HG03520 (cell line): ENCODE measurements around the gene TNS1.
"Not testable (repeated sequence)": the region's sequence is repeated elsewhere in the genome, so short reads cannot be mapped to it uniquely, and the experiment has no call there.

Experiments
- ATAC-seq: cut with Tn5 transposase; IDR thresholded peaks from one replicate; pipeline ENCODE4 v1.9.1; 2021; ENCODE audit warnings: mild to moderate bottlenecking, moderate library complexity; ENCODE audit not compliant: unreplicated experiment

Gene TNS1

GRCh38 chr2:217793566-217794132, 209.1 kb downstream of the TNS1 start:
- ATAC-seq: no peak

- ATAC-seq: no peak
Observed at GRCh38 chr2:217792626-217793527, 209.9 kb downstream of the TNS1 start.

- no peak for ATAC-seq
Observed at GRCh38 chr2:217791551-217791950, 211.2 kb downstream of the TNS1 start.

GRCh38 chr2:217790681-217791392, 212.0 kb downstream of the TNS1 start:
- no peak for ATAC-seq

GRCh38 chr2:217790195-217790594, 212.6 kb downstream of the TNS1 start:
- ATAC-seq: no peak

- ATAC-seq: no peak
Observed at GRCh38 chr2:217789736-217790181, 213.0 kb downstream of the TNS1 start.

- no peak for ATAC-seq
Observed at GRCh38 chr2:217789003-217789735, 213.6 kb downstream of the TNS1 start.

GRCh38 chr2:217788669-217789002, 214.2 kb downstream of the TNS1 start:
- ATAC-seq: no peak

- ATAC-seq: no peak
Observed at GRCh38 chr2:217787160-217787877, 215.5 kb downstream of the TNS1 start.

- ATAC-seq: not testable (repeated sequence)
Observed at GRCh38 chr2:217786560-217786959, 216.2 kb downstream of the TNS1 start.

- peak; percentile 60 for ATAC-seq
Observed at GRCh38 chr2:217785544-217786045, 217.2 kb downstream of the TNS1 start.

- no peak for ATAC-seq
Observed at GRCh38 chr2:217784996-217785543, 217.7 kb downstream of the TNS1 start.

- no peak for ATAC-seq
Observed at GRCh38 chr2:217783243-217783642, 219.6 kb downstream of the TNS1 start.

- ATAC-seq: no peak
Observed at GRCh38 chr2:217777906-217778305, 224.9 kb downstream of the TNS1 start.

- no peak for ATAC-seq
Observed at GRCh38 chr2:217776631-217777030, 226.2 kb downstream of the TNS1 start.

GRCh38 chr2:217775920-217776503, 226.8 kb downstream of the TNS1 start:
- no peak for ATAC-seq

GRCh38 chr2:217774232-217774631, 228.6 kb downstream of the TNS1 start:
- ATAC-seq: no peak

GRCh38 chr2:217773539-217773938, 229.3 kb downstream of the TNS1 start:
- no peak for ATAC-seq

- no peak for ATAC-seq
Observed at GRCh38 chr2:217766356-217766755, 236.4 kb downstream of the TNS1 start.
